CD4-positive, alpha-beta T cell (primary cell): Measurements from ENCODE around the gene MDM2. TPM values are rescaled to one million over a fixed set of nuclear protein-coding genes. Genes with fewer than 3 reads are reported as not detected.

Experiments
- ATAC-seq: fragments of 200-7000 bp; cut with Tn5 transposase; one replicate; pipeline ENCODE4 v1.10.0; 2022; ENCODE audit warnings: mild to moderate bottlenecking; ENCODE audit not compliant: poor library complexity
- CTCF ChIA-PET: fragments of 350-600 bp; sonication (Branson Sonifier 250); formaldehyde crosslinking; loops from one replicate; lab custom pipeline; 2021; ENCODE audit warnings: antibody characterized with exemption, inconsistent platforms; lab: Charles Lee
- POLR2A ChIA-PET: fragments of 350-600 bp; sonication (Branson Sonifier 250); formaldehyde crosslinking; loops from one replicate; lab custom pipeline; 2021; ENCODE audit warnings: antibody characterized with exemption, inconsistent platforms; lab: Charles Lee
- DNase-seq, 14 experiments: peaks; one replicate each; pipeline ENCODE4 v3.0.0-alpha.2; 2013 to 2020; ENCODE audit warnings: mixed read lengths in 2 of 14
- H3K27ac ChIP-seq, 2 donors: one replicate each; pipeline versions ENCODE4 v1.5.1 to v1.7.0; 2013; ENCODE audit warnings: low read length in 2 of 2, low read depth in 1 of 2, mild to moderate bottlenecking in 1 of 2
- H3K27me3 ChIP-seq, 2 experiments: 1 replicate in 1 of 2; 2 replicates in 1 of 2; pipeline versions ENCODE4 v1.6.1 to v1.7.0; 2013; ENCODE audit warnings: low read length in 2 of 2, control low read depth in 1 of 2, mild to moderate bottlenecking in 1 of 2, moderate library complexity in 1 of 2; ENCODE audit not compliant: insufficient read depth in 2 of 2, control insufficient read depth in 1 of 2
- H3K36me3 ChIP-seq: one replicate; pipeline ENCODE4 v1.6.1; 2013; ENCODE audit warnings: low read length, control low read depth; ENCODE audit not compliant: insufficient read depth
- H3K4me1 ChIP-seq: one replicate; pipeline ENCODE4 v1.6.1; 2013; ENCODE audit warnings: low read length, control low read depth; ENCODE audit not compliant: insufficient read depth
- H3K4me3 ChIP-seq: one replicate; pipeline ENCODE4 v1.5.1; 2013; ENCODE audit warnings: mild to moderate bottlenecking, low read length, moderate library complexity
- H3K9me3 ChIP-seq, 2 experiments: 1 replicate in 1 of 2; 2 replicates in 1 of 2; pipeline versions ENCODE4 v1.6.1 to v1.7.0; 2013; ENCODE audit warnings: low read length in 2 of 2, mild to moderate bottlenecking in 2 of 2, control low read depth in 1 of 2, moderate library complexity in 1 of 2; ENCODE audit not compliant: control insufficient read depth in 1 of 2, insufficient read depth in 1 of 2
- H3K27ac Mint-ChIP-seq: one replicate; pipeline ENCODE4 v1.8.0; 2020; ENCODE audit warnings: mixed read lengths
- H3K27me3 Mint-ChIP-seq: one replicate; pipeline ENCODE4 v1.8.0; 2021; ENCODE audit warnings: mixed read lengths
- H3K36me3 Mint-ChIP-seq: one replicate; pipeline ENCODE4 v1.8.0; 2021; ENCODE audit warnings: low read depth, mixed read lengths
- H3K4me1 Mint-ChIP-seq: one replicate; pipeline ENCODE4 v1.8.0; 2021; ENCODE audit warnings: low read depth, mixed read lengths
- H3K4me3 Mint-ChIP-seq: one replicate; pipeline ENCODE4 v1.8.0; 2020; ENCODE audit warnings: mild to moderate bottlenecking, mixed read lengths
- H3K9me3 Mint-ChIP-seq: one replicate; pipeline ENCODE4 v1.8.0; 2020; ENCODE audit warnings: mixed read lengths
- CTCF ChIP-seq: fragments of 200-600 bp; IDR thresholded peaks from one replicate; pipeline ENCODE4 v1.8.0; 2022; ENCODE audit warnings: antibody characterized with exemption, mild to moderate bottlenecking
- intact Hi-C, 2 experiments: fragments of 100-400 bp; cut with DNase I in 1 of 2; cut with micrococcal nuclease in 1 of 2; formaldehyde crosslinking; loops; one replicate each; pipeline versions ENCODE4 v1.15.1 to v1.9.0; 2023 to 2025; cut with DNase I, micrococcal nuclease
- total RNA-seq, 174 experiments: library from RNA in 2 of 174; stranded (reverse) in 2 of 174; gene quantifications; one replicate each; pipeline ENCODE4 v1.2.3 and lab custom pipeline; 2021 to 2026

Gene MDM2
- total RNA-seq, 2 experiments from 2014 or later, result 90.8 TPM

- DNase-seq (no peak), ATAC-seq (no peak)
- H3K36me3 Mint-ChIP-seq, result no peaks in the 10 kb centered on the region
- H3K9me3 Mint-ChIP-seq, result no peaks in the 10 kb centered on the region
- no peak overlapping the region for H3K4me3 Mint-ChIP-seq
- TF ChIP-seq CTCF, result no peak
- no peaks in the 10 kb centered on the region for H3K4me1 ChIP-seq
- H3K27me3 ChIP-seq, result no peaks in the 10 kb centered on the region
- no peaks in the 10 kb centered on the region for H3K27me3 Mint-ChIP-seq
- POLR2A ChIA-PET, result no interaction called here
- H3K9me3 ChIP-seq, result no peaks in the 10 kb centered on the region
- H3K4me3 ChIP-seq, result no peak overlapping the region
- CTCF ChIA-PET, result no interaction called here
- H3K36me3 ChIP-seq, result no peaks in the 10 kb centered on the region
- H3K27ac Mint-ChIP-seq, result no peak overlapping the region
- H3K4me1 Mint-ChIP-seq, result no peaks in the 10 kb centered on the region
- intact Hi-C loops, result no loop called here
- H3K27ac ChIP-seq, result no peak overlapping the region
These were observed 47.8 kb downstream of the MDM2 start for GRCh38 chr12:68855771-68856170.

GRCh38 chr12:68856510-68856909 lies 48.5 kb downstream of the MDM2 start:
- POLR2A ChIA-PET, result no interaction called here
- Histone ChIP-seq H3K27ac (no peak overlapping the region), H3K4me1 (no peaks in the 10 kb centered on the region), H3K27me3 (no peaks in the 10 kb centered on the region), H3K9me3 (no peaks in the 10 kb centered on the region), H3K4me3 (no peak overlapping the region), H3K36me3 (no peaks in the 10 kb centered on the region)
- no peak for TF ChIP-seq CTCF
- Mint-ChIP-seq H3K4me3 (no peak overlapping the region), H3K36me3 (no peaks in the 10 kb centered on the region), H3K27me3 (no peaks in the 10 kb centered on the region), H3K27ac (no peak overlapping the region), H3K9me3 (no peaks in the 10 kb centered on the region), H3K4me1 (no peaks in the 10 kb centered on the region)
- ATAC-seq (no peak), DNase-seq (no peak)
- CTCF ChIA-PET, result no interaction called here
- intact Hi-C loops, result no loop called here

- Mint-ChIP-seq H3K27ac (no peak overlapping the region), H3K4me3 (no peak overlapping the region), H3K4me1 (no peaks in the 10 kb centered on the region), H3K9me3 (no peaks in the 10 kb centered on the region), H3K27me3 (no peaks in the 10 kb centered on the region), H3K36me3 (no peaks in the 10 kb centered on the region)
- Histone ChIP-seq H3K4me3 (no peak overlapping the region), H3K9me3 (no peaks in the 10 kb centered on the region), H3K36me3 (no peaks in the 10 kb centered on the region), H3K4me1 (no peaks in the 10 kb centered on the region), H3K27me3 (no peaks in the 10 kb centered on the region), H3K27ac (no peak overlapping the region)
- intact Hi-C loops, result no loop called here
- ATAC-seq, result no peak
- CTCF ChIA-PET, result no interaction called here
- POLR2A ChIA-PET, result no interaction called here
- TF ChIP-seq CTCF, result no peak
- DNase-seq, result no peak
These were observed 53.9 kb downstream of the MDM2 start for GRCh38 chr12:68861890-68862289.
